ENCODE measurements around the gene ACTG1. TPM values are rescaled to one million over a fixed set of nuclear protein-coding genes. Genes with fewer than 3 reads are reported as not detected.

Gene ACTG1
- total RNA-seq, 1 donor from 2014 or later: 3,227 TPM

DNA sequence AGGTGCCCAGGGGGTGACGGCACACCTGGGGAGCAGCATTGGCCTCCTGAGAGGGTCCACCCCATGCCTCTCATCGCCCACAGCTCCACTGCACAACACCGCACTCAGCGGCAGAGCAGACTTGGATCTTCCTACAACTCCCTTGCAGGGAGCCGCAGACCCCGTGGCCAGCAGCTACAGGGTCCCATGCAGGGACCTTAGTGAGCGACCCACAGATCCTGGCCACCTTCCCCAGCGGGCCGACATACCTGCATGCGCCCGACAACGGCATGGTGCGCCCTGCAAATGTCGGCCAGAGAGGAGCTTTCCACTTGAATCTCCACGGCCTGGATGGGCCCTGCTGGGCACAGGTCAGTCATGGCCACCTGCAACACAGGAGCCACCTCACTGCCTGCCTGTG, 31.2 kb upstream of the ACTG1 start:
- no peak for DNase-seq (ENCODE audit: low spot score, unreplicated experiment)
- Mint-ChIP-seq H3K9me3 (ENCODE audit: low read depth) (no peaks in the 10 kb centered on the region), H3K27me3 (no peaks in the 10 kb centered on the region), H3K36me3 (ENCODE audit: insufficient read depth) (peaks cover 3% of the 10 kb centered on the region), H3K27ac (no peak overlapping the region), H3K4me3 (ENCODE audit: low read depth) (no peak overlapping the region), H3K4me1 (ENCODE audit: low read depth) (no peaks in the 10 kb centered on the region)
- TF ChIP-seq, protein P1, sequence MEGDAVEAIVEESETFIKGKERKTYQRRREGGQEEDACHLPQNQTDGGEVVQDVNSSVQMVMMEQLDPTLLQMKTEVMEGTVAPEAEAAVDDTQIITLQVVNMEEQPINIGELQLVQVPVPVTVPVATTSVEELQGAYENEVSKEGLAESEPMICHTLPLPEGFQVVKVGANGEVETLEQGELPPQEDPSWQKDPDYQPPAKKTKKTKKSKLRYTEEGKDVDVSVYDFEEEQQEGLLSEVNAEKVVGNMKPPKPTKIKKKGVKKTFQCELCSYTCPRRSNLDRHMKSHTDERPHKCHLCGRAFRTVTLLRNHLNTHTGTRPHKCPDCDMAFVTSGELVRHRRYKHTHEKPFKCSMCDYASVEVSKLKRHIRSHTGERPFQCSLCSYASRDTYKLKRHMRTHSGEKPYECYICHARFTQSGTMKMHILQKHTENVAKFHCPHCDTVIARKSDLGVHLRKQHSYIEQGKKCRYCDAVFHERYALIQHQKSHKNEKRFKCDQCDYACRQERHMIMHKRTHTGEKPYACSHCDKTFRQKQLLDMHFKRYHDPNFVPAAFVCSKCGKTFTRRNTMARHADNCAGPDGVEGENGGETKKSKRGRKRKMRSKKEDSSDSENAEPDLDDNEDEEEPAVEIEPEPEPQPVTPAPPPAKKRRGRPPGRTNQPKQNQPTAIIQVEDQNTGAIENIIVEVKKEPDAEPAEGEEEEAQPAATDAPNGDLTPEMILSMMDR (IDR thresholded peaks at IDR 0.05; ENCODE audit: unreplicated experiment): no peak

GRCh38 chr17:81543339-81543675, 30.7 kb upstream of the ACTG1 start:
- H3K9me3 Mint-ChIP-seq (ENCODE audit: low read depth): no peaks in the 10 kb centered on the region

GRCh38 chr17:81542431-81543338, 30.1 kb upstream of the ACTG1 start:
- Mint-ChIP-seq H3K27ac (no peak overlapping the region), H3K4me1 (ENCODE audit: low read depth) (no peaks in the 10 kb centered on the region), H3K4me3 (ENCODE audit: low read depth) (no peak overlapping the region), H3K27me3 (no peaks in the 10 kb centered on the region), H3K9me3 (ENCODE audit: low read depth) (no peaks in the 10 kb centered on the region), H3K36me3 (ENCODE audit: insufficient read depth) (peaks cover 3% of the 10 kb centered on the region)
- TF ChIP-seq, protein P1 (IDR thresholded peaks at IDR 0.05; ENCODE audit: unreplicated experiment): no peak
- DNase-seq (ENCODE audit: low spot score, unreplicated experiment): no peak

More at GRCh38 chr17:81543339-81543675, 30.7 kb upstream of the ACTG1 start:
- no peak for DNase-seq (ENCODE audit: low spot score, unreplicated experiment)
- no peaks in the 10 kb centered on the region for H3K4me1 Mint-ChIP-seq (ENCODE audit: low read depth)
- no peak overlapping the region for H3K4me3 Mint-ChIP-seq (ENCODE audit: low read depth)
- TF ChIP-seq, protein P1 (IDR thresholded peaks at IDR 0.05; ENCODE audit: unreplicated experiment): no peak
- H3K36me3 Mint-ChIP-seq (ENCODE audit: insufficient read depth): peaks cover 3% of the 10 kb centered on the region
- no peak overlapping the region for H3K27ac Mint-ChIP-seq
- H3K27me3 Mint-ChIP-seq: no peaks in the 10 kb centered on the region

DNA sequence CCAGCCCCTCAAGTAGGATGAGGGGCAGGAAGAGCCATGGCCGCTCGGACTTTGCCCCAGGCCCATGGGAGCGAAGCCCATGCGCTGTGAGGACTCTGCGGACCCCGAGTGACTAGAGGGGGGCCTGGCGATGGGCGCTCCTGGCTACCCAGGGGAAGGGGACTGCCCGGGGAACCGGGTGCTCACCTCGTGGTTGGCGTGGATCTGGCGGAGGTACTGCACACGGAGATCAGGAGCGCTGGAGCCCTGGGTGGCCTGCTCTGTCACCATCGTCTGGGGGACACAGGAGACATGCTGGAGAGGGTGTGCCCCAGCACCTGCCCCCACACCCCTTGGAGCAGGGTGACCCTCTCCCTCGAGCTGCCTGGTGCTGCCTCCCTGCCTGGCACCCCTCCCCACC, 28.5 kb upstream of the ACTG1 start:
- H3K4me3 Mint-ChIP-seq (ENCODE audit: low read depth): no peak overlapping the region
- no peak for DNase-seq (ENCODE audit: low spot score, unreplicated experiment)
- H3K27ac Mint-ChIP-seq: no peak overlapping the region
- H3K27me3 Mint-ChIP-seq: peaks cover under 1% of the 10 kb centered on the region
- H3K4me1 Mint-ChIP-seq (ENCODE audit: low read depth): no peaks in the 10 kb centered on the region
- TF ChIP-seq, protein P1 (IDR thresholded peaks at IDR 0.05; ENCODE audit: unreplicated experiment): no peak
- H3K36me3 Mint-ChIP-seq (ENCODE audit: insufficient read depth): no peaks in the 10 kb centered on the region
- no peaks in the 10 kb centered on the region for H3K9me3 Mint-ChIP-seq (ENCODE audit: low read depth)

- Mint-ChIP-seq H3K27ac (no peak overlapping the region), H3K4me1 (ENCODE audit: low read depth) (no peaks in the 10 kb centered on the region), H3K4me3 (ENCODE audit: low read depth) (no peak overlapping the region), H3K27me3 (peaks cover 4% of the 10 kb centered on the region), H3K36me3 (ENCODE audit: insufficient read depth) (no peaks in the 10 kb centered on the region), H3K9me3 (ENCODE audit: low read depth) (no peaks in the 10 kb centered on the region)
- DNase-seq (ENCODE audit: low spot score, unreplicated experiment): no peak
- TF ChIP-seq, protein P1 (IDR thresholded peaks at IDR 0.05; ENCODE audit: unreplicated experiment): no peak
These were observed 28.1 kb upstream of the ACTG1 start for GRCh38 chr17:81540676-81541027.
